Measurements from ENCODE around the gene MICAL3. TPM values are rescaled to one million over a fixed set of nuclear protein-coding genes. Genes with fewer than 3 reads are reported as not detected.

Gene MICAL3
- total RNA-seq, 3 donors from 2014 or later (not counting 1 experiment from before 2014, with no cell fraction given): 17.1 to 36.3 (median 34.3) TPM

GRCh38 chr22:17833489-17833888 is 190.9 kb downstream of the MICAL3 start:
- Mint-ChIP-seq H3K36me3 (no peaks in the 10 kb centered on the region), H3K27me3 (ENCODE audit: low read depth in 2 of 2) (no peaks in the 10 kb centered on the region), H3K4me3 (no peak overlapping the region), H3K27ac (no peak overlapping the region), H3K9me3 (no peaks in the 10 kb centered on the region), H3K4me1 (peaks cover 7 to 9% of the 10 kb centered on the region in 2 donors)
- Histone ChIP-seq H3K9me3 (ENCODE audit: control insufficient read depth, insufficient read depth, low read length) (no peaks in the 10 kb centered on the region), H3K4me1 (ENCODE audit: control insufficient read depth, insufficient read depth, low read length) (peaks cover 5% of the 10 kb centered on the region), H3K27me3 (ENCODE audit: control insufficient read depth, insufficient read depth, low read length) (no peaks in the 10 kb centered on the region), H3K4me3 (ENCODE audit: low read length) (no peak overlapping the region), H3K27ac (ENCODE audit: low read length) (no peak overlapping the region), H3K36me3 (ENCODE audit: control insufficient read depth, insufficient read depth, low read length) (peaks cover 14% of the 10 kb centered on the region)
- no peak for TF ChIP-seq CTCF (IDR thresholded peaks at IDR 0.05)
- no peak for DNase-seq
- WGBS (ENCODE audit: insufficient coverage): 94% methylated on average over 12 of the region's 12 CpGs
- intact Hi-C loops (cut with micrococcal nuclease): no loop called here
- ATAC-seq: no peak

DNA sequence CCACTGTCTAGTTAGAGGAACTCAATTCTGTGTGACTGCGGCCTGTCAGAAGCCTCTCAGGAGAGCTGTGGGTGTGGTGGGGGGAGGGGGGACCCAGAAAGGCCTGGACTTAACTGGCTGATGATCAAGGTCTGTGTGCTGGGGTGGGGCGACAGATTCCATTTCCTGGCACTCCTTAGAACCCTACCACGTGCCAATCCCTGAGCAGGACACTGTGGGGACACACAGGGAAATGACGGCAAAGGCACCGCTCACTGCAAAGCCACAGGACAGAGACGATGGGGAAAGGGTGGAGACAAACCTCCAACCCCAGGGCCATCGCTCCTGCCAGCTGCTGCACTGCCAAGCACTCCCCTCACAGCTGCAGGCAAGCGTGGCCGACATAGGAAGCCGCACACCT is 191.7 kb downstream of the MICAL3 start:
- peaks cover 7 to 9% of the 10 kb centered on the region in 2 donors for H3K4me1 Mint-ChIP-seq
- Histone ChIP-seq H3K36me3 (ENCODE audit: control insufficient read depth, insufficient read depth, low read length) (peaks cover 17% of the 10 kb centered on the region), H3K4me3 (ENCODE audit: low read length) (no peak overlapping the region), H3K4me1 (ENCODE audit: control insufficient read depth, insufficient read depth, low read length) (peaks cover 5% of the 10 kb centered on the region), H3K27me3 (ENCODE audit: control insufficient read depth, insufficient read depth, low read length) (no peaks in the 10 kb centered on the region), H3K27ac (ENCODE audit: low read length) (no peak overlapping the region), H3K9me3 (ENCODE audit: control insufficient read depth, insufficient read depth, low read length) (no peaks in the 10 kb centered on the region)
- no peak for TF ChIP-seq CTCF (IDR thresholded peaks at IDR 0.05)
- no peaks in the 10 kb centered on the region for H3K36me3 Mint-ChIP-seq
- no peak overlapping the region for H3K27ac Mint-ChIP-seq
- intact Hi-C loops (cut with micrococcal nuclease): no loop called here
- 83% methylated on average over 10 of the region's 10 CpGs for WGBS (ENCODE audit: insufficient coverage)
- no peaks in the 10 kb centered on the region for H3K9me3 Mint-ChIP-seq
- ATAC-seq: no peak
- no peak for DNase-seq
- H3K27me3 Mint-ChIP-seq (ENCODE audit: low read depth in 2 of 2): no peaks in the 10 kb centered on the region
- H3K4me3 Mint-ChIP-seq: no peak overlapping the region

DNA sequence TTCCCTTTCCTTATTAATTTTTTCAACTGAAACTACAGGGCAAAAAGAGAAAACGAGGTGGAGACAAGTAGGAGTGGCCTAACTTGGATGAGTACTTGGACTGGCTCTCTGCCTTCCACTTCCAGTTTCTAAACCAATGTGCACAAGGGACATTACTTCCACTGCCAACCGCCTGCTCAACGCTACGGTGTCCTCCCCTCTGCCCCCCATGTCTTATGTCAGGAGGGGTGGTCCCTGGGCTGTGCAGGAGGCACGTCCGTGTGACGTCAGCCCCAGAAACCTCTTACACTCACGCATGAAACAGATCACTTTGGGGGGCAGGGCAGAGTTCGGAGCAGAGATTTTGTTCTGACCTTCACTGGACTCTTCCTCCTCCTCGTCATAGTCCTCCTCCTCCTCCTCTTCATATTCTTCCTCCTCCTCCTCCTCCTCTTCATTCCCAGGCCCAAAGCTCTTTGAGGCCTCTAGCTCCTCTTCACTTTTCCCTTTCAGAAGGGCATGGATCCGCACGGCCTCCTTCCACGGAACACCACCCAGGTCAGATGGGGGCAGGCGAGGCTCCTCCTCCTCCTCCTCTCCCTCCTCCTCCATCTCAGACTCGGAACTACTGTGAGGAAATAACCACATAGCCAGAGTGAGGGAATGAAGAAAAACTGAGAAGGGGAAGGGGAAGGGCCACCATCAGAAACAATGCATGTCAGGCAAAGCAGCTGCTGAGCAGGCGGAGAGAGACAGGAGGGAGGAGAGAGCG is 192.7 kb downstream of the MICAL3 start:
- no peaks in the 10 kb centered on the region for H3K27me3 Mint-ChIP-seq (ENCODE audit: low read depth in 2 of 2)
- no peak overlapping the region for H3K4me3 Mint-ChIP-seq
- no peaks in the 10 kb centered on the region for H3K27me3 ChIP-seq (ENCODE audit: control insufficient read depth, insufficient read depth, low read length)
- H3K4me1 Mint-ChIP-seq: peaks cover 7 to 9% of the 10 kb centered on the region in 2 donors
- peaks cover 15% of the 10 kb centered on the region for H3K36me3 ChIP-seq (ENCODE audit: control insufficient read depth, insufficient read depth, low read length)
- no peaks in the 10 kb centered on the region for H3K36me3 Mint-ChIP-seq
- intact Hi-C loops (cut with micrococcal nuclease): loop anchor here (2.0 kb wide), 1 partner anchor 193 kb away; the partner anchor contains the start of gene MICAL3
- no peaks in the 10 kb centered on the region for H3K9me3 Mint-ChIP-seq
- ATAC-seq (no peak), DNase-seq (no peak)
- H3K9me3 ChIP-seq (ENCODE audit: control insufficient read depth, insufficient read depth, low read length): no peaks in the 10 kb centered on the region
- no peak overlapping the region for H3K27ac ChIP-seq (ENCODE audit: low read length)
- WGBS (ENCODE audit: insufficient coverage): 89% methylated on average over 16 of the region's 17 CpGs
- TF ChIP-seq CTCF (IDR thresholded peaks at IDR 0.05): no peak
- H3K4me1 ChIP-seq (ENCODE audit: control insufficient read depth, insufficient read depth, low read length): peaks cover 5% of the 10 kb centered on the region
- H3K27ac Mint-ChIP-seq: no peak overlapping the region
- no peak overlapping the region for H3K4me3 ChIP-seq (ENCODE audit: low read length)

Measured in natural killer cell (primary cell).